Neural cell (in vitro differentiated cells): ENCODE measurements around the gene UNC5C.

Experiments used
- EP300 ChIP-seq: fragments of 450-650 bp; conservative IDR thresholded peaks from 2 replicates; pipeline ENCODE4 v1.6.1; 2014; ENCODE audit warnings: antibody characterized with exemption, mild to moderate bottlenecking, moderate library complexity; ENCODE audit not compliant: poor library complexity, severe bottlenecking
- EZH2 ChIP-seq: fragments of 200-600, 300-800 bp; shearing (Covaris generic), sonication (generic); IDR thresholded peaks from 2 replicates; pipeline ENCODE4 v1.6.1; 2014; ENCODE audit warnings: antibody characterized with exemption, low read length, borderline replicate concordance, mild to moderate bottlenecking; ENCODE audit not compliant: insufficient read depth, poor library complexity, severe bottlenecking
- POLR2AphosphoS5 ChIP-seq: IDR thresholded peaks from 2 replicates; pipeline ENCODE4 v1.6.1; 2012
- RAD21 ChIP-seq: fragments of 450-650 bp; conservative IDR thresholded peaks from 2 replicates; pipeline ENCODE4 v1.6.1; 2014; ENCODE audit warnings: antibody characterized with exemption, mild to moderate bottlenecking, moderate library complexity
- SMC3 ChIP-seq: fragments of 450-650 bp; conservative IDR thresholded peaks from 2 replicates; pipeline ENCODE4 v1.6.1; 2014; ENCODE audit warnings: antibody characterized with exemption, mild to moderate bottlenecking, moderate library complexity; ENCODE audit not compliant: poor library complexity
- TAF1 ChIP-seq: IDR thresholded peaks from 2 replicates; pipeline ENCODE4 v1.6.1; 2012; ENCODE audit warnings: low read depth
- TF ChIP-seq, protein P1 (sequence below): fragments of 450-650 bp; IDR thresholded peaks from 2 replicates; pipeline ENCODE4 v1.5.1; 2014; ENCODE audit warnings: antibody characterized with exemption, mild to moderate bottlenecking, moderate library complexity; ENCODE audit not compliant: poor library complexity, severe bottlenecking
- TF ChIP-seq, protein P2 (sequence below): IDR thresholded peaks from 2 replicates; pipeline ENCODE4 v1.6.1; 2012; ENCODE audit warnings: borderline replicate concordance

- TF ChIP-seq EZH2 (no peak), RAD21 (no peak), TAF1 (no peak), POLR2AphosphoS5 (no peak), EP300 (no peak), SMC3 (no peak)
- TF ChIP-seq, protein P1, sequence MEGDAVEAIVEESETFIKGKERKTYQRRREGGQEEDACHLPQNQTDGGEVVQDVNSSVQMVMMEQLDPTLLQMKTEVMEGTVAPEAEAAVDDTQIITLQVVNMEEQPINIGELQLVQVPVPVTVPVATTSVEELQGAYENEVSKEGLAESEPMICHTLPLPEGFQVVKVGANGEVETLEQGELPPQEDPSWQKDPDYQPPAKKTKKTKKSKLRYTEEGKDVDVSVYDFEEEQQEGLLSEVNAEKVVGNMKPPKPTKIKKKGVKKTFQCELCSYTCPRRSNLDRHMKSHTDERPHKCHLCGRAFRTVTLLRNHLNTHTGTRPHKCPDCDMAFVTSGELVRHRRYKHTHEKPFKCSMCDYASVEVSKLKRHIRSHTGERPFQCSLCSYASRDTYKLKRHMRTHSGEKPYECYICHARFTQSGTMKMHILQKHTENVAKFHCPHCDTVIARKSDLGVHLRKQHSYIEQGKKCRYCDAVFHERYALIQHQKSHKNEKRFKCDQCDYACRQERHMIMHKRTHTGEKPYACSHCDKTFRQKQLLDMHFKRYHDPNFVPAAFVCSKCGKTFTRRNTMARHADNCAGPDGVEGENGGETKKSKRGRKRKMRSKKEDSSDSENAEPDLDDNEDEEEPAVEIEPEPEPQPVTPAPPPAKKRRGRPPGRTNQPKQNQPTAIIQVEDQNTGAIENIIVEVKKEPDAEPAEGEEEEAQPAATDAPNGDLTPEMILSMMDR = no peak
- TF ChIP-seq, protein P2, sequence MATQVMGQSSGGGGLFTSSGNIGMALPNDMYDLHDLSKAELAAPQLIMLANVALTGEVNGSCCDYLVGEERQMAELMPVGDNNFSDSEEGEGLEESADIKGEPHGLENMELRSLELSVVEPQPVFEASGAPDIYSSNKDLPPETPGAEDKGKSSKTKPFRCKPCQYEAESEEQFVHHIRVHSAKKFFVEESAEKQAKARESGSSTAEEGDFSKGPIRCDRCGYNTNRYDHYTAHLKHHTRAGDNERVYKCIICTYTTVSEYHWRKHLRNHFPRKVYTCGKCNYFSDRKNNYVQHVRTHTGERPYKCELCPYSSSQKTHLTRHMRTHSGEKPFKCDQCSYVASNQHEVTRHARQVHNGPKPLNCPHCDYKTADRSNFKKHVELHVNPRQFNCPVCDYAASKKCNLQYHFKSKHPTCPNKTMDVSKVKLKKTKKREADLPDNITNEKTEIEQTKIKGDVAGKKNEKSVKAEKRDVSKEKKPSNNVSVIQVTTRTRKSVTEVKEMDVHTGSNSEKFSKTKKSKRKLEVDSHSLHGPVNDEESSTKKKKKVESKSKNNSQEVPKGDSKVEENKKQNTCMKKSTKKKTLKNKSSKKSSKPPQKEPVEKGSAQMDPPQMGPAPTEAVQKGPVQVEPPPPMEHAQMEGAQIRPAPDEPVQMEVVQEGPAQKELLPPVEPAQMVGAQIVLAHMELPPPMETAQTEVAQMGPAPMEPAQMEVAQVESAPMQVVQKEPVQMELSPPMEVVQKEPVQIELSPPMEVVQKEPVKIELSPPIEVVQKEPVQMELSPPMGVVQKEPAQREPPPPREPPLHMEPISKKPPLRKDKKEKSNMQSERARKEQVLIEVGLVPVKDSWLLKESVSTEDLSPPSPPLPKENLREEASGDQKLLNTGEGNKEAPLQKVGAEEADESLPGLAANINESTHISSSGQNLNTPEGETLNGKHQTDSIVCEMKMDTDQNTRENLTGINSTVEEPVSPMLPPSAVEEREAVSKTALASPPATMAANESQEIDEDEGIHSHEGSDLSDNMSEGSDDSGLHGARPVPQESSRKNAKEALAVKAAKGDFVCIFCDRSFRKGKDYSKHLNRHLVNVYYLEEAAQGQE = no peak
Observed at GRCh38 chr4:95293014-95293413, 255.8 kb downstream of the UNC5C start.
